H9 (cell line): ENCODE measurements around the gene TACC2. TPM values are rescaled to one million over a fixed set of nuclear protein-coding genes. Genes with fewer than 3 reads are reported as not detected.

ENCODE experiments used
- DNase-seq: peaks from one replicate; pipeline ENCODE4 v3.0.0-alpha.2; 2017
- H2AFZ ChIP-seq: one replicate; pipeline ENCODE4 v1.6.1; 2013; ENCODE audit warnings: mild to moderate bottlenecking, low read length, control low read depth, moderate library complexity
- H2AK5ac ChIP-seq: 2 replicates; pipeline ENCODE4 v1.6.1; 2013; ENCODE audit warnings: low read length, control low read depth, mixed read lengths; ENCODE audit not compliant: insufficient read length
- H2BK120ac ChIP-seq: one replicate; pipeline ENCODE4 v1.6.1; 2013; ENCODE audit warnings: low read depth, mild to moderate bottlenecking, low read length, control low read depth, inconsistent platforms; ENCODE audit not compliant: poor library complexity, severe bottlenecking
- H2BK12ac ChIP-seq: 2 replicates; pipeline ENCODE4 v1.6.1; 2013; ENCODE audit warnings: low read length, control low read depth, mixed read lengths, low read depth; ENCODE audit not compliant: insufficient read length
- H2BK15ac ChIP-seq: 2 replicates; pipeline ENCODE4 v1.6.1; 2013; ENCODE audit warnings: low read depth, low read length, control low read depth
- H2BK20ac ChIP-seq: one replicate; pipeline ENCODE4 v1.6.1; 2013; ENCODE audit warnings: low read depth, mild to moderate bottlenecking, low read length, control low read depth, inconsistent platforms; ENCODE audit not compliant: poor library complexity, severe bottlenecking
- H2BK5ac ChIP-seq: 2 replicates; pipeline ENCODE4 v1.6.1; 2013; ENCODE audit warnings: low read length, control low read depth, mixed read lengths; ENCODE audit not compliant: insufficient read length
- H3K14ac ChIP-seq: 2 replicates; pipeline ENCODE4 v1.6.1; 2013; ENCODE audit warnings: low read length, control low read depth; ENCODE audit not compliant: insufficient read depth
- H3K18ac ChIP-seq: 2 replicates; pipeline ENCODE4 v1.6.1; 2013; ENCODE audit warnings: low read depth, mild to moderate bottlenecking, mixed read lengths, low read length, control low read depth; ENCODE audit not compliant: insufficient read length
- H3K23ac ChIP-seq: 2 replicates; pipeline ENCODE4 v1.6.1; 2013; ENCODE audit warnings: low read length, control low read depth, mixed read lengths, low read depth; ENCODE audit not compliant: insufficient read length
- H3K23me2 ChIP-seq: 2 replicates; pipeline ENCODE4 v1.6.1; 2013; ENCODE audit warnings: low read depth, mild to moderate bottlenecking, mixed read lengths, low read length, control low read depth; ENCODE audit not compliant: insufficient read length, poor library complexity, severe bottlenecking
- H3K27ac ChIP-seq: 2 replicates; pipeline ENCODE4 v1.5.1; 2013; ENCODE audit warnings: low read length, control low read depth, mixed read lengths, low read depth; ENCODE audit not compliant: insufficient read length
- H3K27me3 ChIP-seq: 2 replicates; pipeline ENCODE4 v1.6.1; 2013; ENCODE audit warnings: low read length, control low read depth, inconsistent platforms; ENCODE audit not compliant: insufficient read depth
- H3K4ac ChIP-seq: 2 replicates; pipeline ENCODE4 v1.6.1; 2013; ENCODE audit warnings: low read depth, mild to moderate bottlenecking, control low read depth, inconsistent platforms, low read length, moderate library complexity
- H3K4me1 ChIP-seq: 2 replicates; pipeline ENCODE4 v1.6.1; 2013; ENCODE audit warnings: low read length, control low read depth, inconsistent platforms; ENCODE audit not compliant: insufficient read depth
- H3K4me2 ChIP-seq: 2 replicates; pipeline ENCODE4 v1.6.1; 2013; ENCODE audit warnings: low read length, control low read depth, mixed read lengths; ENCODE audit not compliant: insufficient read length, insufficient read depth
- H3K56ac ChIP-seq: 2 replicates; pipeline ENCODE4 v1.6.1; 2013; ENCODE audit warnings: low read depth, mild to moderate bottlenecking, mixed read lengths, low read length, control low read depth; ENCODE audit not compliant: insufficient read length
- H3K79me1 ChIP-seq: 2 replicates; pipeline ENCODE4 v1.6.1; 2013; ENCODE audit warnings: low read depth, mild to moderate bottlenecking, moderate library complexity, low read length, control low read depth, inconsistent platforms; ENCODE audit not compliant: insufficient read depth, poor library complexity, severe bottlenecking
- H3K79me2 ChIP-seq: 2 replicates; pipeline ENCODE4 v1.6.1; 2013; ENCODE audit warnings: low read length, control low read depth, inconsistent platforms; ENCODE audit not compliant: insufficient read depth
- H3K9ac ChIP-seq: 2 replicates; pipeline ENCODE4 v1.6.1; 2013; ENCODE audit warnings: low read length, control low read depth, mixed read lengths; ENCODE audit not compliant: insufficient read length; ENCODE audit errors: extremely low read depth
- H3K9me3 ChIP-seq: one replicate; pipeline ENCODE4 v1.6.1; 2013; ENCODE audit warnings: low read depth, low read length, inconsistent platforms; ENCODE audit not compliant: control insufficient read depth
- H3T11ph ChIP-seq: one replicate; pipeline ENCODE4 v1.6.1; 2013; ENCODE audit warnings: mild to moderate bottlenecking, low read length, control low read depth, inconsistent platforms
- H4K20me1 ChIP-seq: one replicate; pipeline ENCODE4 v1.6.1; 2013; ENCODE audit not compliant: control insufficient read depth, insufficient read length, insufficient read depth
- H4K5ac ChIP-seq: 2 replicates; pipeline ENCODE4 v1.6.1; 2013; ENCODE audit warnings: low read depth, mild to moderate bottlenecking, mixed read lengths, low read length, control low read depth; ENCODE audit not compliant: insufficient read length
- H4K8ac ChIP-seq: replicated peaks from 2 replicates; pipeline ENCODE4 v1.6.1; 2013; ENCODE audit warnings: low read length, control low read depth, mixed read lengths, low read depth; ENCODE audit not compliant: insufficient read length
- H4K91ac ChIP-seq: 2 replicates; pipeline ENCODE4 v1.6.1; 2013; ENCODE audit warnings: low read depth, mild to moderate bottlenecking, moderate library complexity, mixed read lengths, low read length, control low read depth; ENCODE audit not compliant: insufficient read length
- H3K27ac Mint-ChIP-seq, 3 experiments: 2 replicates in 2 of 3; 3 replicates in 1 of 3; pipeline ENCODE4 v1.8.0; 2020 to 2021; ENCODE audit warnings: mixed read lengths in 3 of 3, mild to moderate bottlenecking in 1 of 3, moderate library complexity in 1 of 3
- H3K27me3 Mint-ChIP-seq: 2 replicates; pipeline ENCODE4 v1.8.0; 2021; ENCODE audit warnings: low read depth, mild to moderate bottlenecking, moderate library complexity, mixed read lengths
- H3K36me3 Mint-ChIP-seq, 3 experiments: 2 replicates in 2 of 3; 3 replicates in 1 of 3; pipeline ENCODE4 v1.8.0; 2020 to 2021; ENCODE audit warnings: low read depth in 3 of 3, mixed read lengths in 3 of 3; ENCODE audit not compliant: insufficient read depth in 1 of 3
- H3K4me1 Mint-ChIP-seq, 2 experiments: 2 replicates each; pipeline ENCODE4 v1.8.0; 2020; ENCODE audit warnings: mixed read lengths in 2 of 2
- H3K4me3 Mint-ChIP-seq, 2 experiments: 2 replicates in 1 of 2; 3 replicates in 1 of 2; pipeline ENCODE4 v1.8.0; 2020 to 2021; ENCODE audit warnings: mild to moderate bottlenecking in 2 of 2, mixed read lengths in 2 of 2, moderate library complexity in 1 of 2
- H3K9me3 Mint-ChIP-seq, 2 experiments: 2 replicates in 1 of 2; 3 replicates in 1 of 2; pipeline ENCODE4 v1.8.0; 2020; ENCODE audit warnings: mild to moderate bottlenecking in 2 of 2, mixed read lengths in 2 of 2, moderate library complexity in 1 of 2
- CTCF ChIP-seq: fragments of 200-600 bp; sonication (generic); conservative IDR thresholded peaks from 3 replicates; pipeline ENCODE4 v1.8.0; 2021; ENCODE audit warnings: antibody characterized with exemption, mild to moderate bottlenecking
- WGBS: extraction: QIAGEN DNeasy Blood & Tissue Kit; methylation state at CpG from one replicate; pipeline ENCODE4 v1.1.7; 2013; ENCODE audit warnings: missing lambda C conversion rate, low lambda C conversion rate, mixed read lengths; ENCODE audit not compliant: insufficient read length; ENCODE audit errors: extremely low coverage; 5-methylcytosine and 5-hydroxymethylcytosine counted together
- total RNA-seq: library from RNA; stranded (reverse); gene quantifications from 2 replicates; pipeline ENCODE4 v1.2.1, GENCODE V29; 2021

The TACC2 gene
- total RNA-seq, 1 experiment from 2014 or later = 58.1 TPM

- TF ChIP-seq CTCF = no peak
- Histone ChIP-seq H3K27ac (no peak overlapping the region), H3K23ac (no peak overlapping the region), H2BK120ac (no peak overlapping the region), H3K18ac (no peak overlapping the region), H3T11ph (no peak overlapping the region), H3K79me2 (no peaks in the 10 kb centered on the region), H3K14ac (no peak overlapping the region), H4K5ac (no peak overlapping the region), H2BK5ac (no peak overlapping the region), H2BK20ac (no peak overlapping the region), H2BK15ac (no peak overlapping the region), H2AFZ (no peak overlapping the region), H3K9ac (no peak overlapping the region), H2BK12ac (no peak overlapping the region), H3K23me2 (no peaks in the 10 kb centered on the region), H3K56ac (no peak overlapping the region), H4K91ac (no peak overlapping the region), H3K4me1 (no peaks in the 10 kb centered on the region), H3K9me3 (no peaks in the 10 kb centered on the region), H3K4ac (no peak overlapping the region), H3K27me3 (no peaks in the 10 kb centered on the region), H4K20me1 (no peaks in the 10 kb centered on the region), H2AK5ac (no peak overlapping the region), H3K79me1 (no peaks in the 10 kb centered on the region), H3K4me2 (no peak overlapping the region), H4K8ac (no peak overlapping the region)
- H3K4me1 Mint-ChIP-seq = peaks cover 7 to 29% of the 10 kb centered on the region in 2 experiments
- H3K27me3 Mint-ChIP-seq = no peaks in the 10 kb centered on the region
- H3K36me3 Mint-ChIP-seq = peaks cover 34 to 47% (median 40%) of the 10 kb centered on the region in 3 experiments
- H3K9me3 Mint-ChIP-seq = peaks cover 12 to 15% of the 10 kb centered on the region in 2 experiments
- no CpG with 5 or more reads among the region's 7 CpGs for WGBS
- H3K27ac Mint-ChIP-seq = no peak overlapping the region; a peak in 1 of 7 replicates
- DNase-seq = no peak
- no peak overlapping the region for H3K4me3 Mint-ChIP-seq
Observed at GRCh38 chr10:122147663-122148062, 158.7 kb downstream of the TACC2 start.
